ENCODE data around the gene C11orf54.

DNA sequence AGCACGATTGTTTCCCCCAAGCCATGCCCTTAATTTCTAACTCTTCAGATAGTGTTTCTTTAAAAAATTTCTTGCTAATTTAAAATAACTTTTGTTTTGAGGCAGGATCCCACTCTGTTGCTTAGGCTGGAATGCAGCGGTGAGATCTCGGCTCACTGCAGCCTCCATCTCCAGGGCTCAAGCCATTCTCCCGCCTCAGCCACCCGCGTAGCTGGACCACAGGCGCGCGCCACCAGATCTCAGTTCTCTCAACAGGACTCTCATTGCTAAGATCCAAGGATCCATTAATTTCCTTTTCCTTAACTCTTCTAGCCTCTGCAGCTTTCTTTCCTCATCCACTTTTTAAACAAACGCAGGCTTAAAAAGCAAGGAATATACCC is 42.3 kb downstream of the C11orf54 start:
- TF ChIP-seq, protein P1, sequence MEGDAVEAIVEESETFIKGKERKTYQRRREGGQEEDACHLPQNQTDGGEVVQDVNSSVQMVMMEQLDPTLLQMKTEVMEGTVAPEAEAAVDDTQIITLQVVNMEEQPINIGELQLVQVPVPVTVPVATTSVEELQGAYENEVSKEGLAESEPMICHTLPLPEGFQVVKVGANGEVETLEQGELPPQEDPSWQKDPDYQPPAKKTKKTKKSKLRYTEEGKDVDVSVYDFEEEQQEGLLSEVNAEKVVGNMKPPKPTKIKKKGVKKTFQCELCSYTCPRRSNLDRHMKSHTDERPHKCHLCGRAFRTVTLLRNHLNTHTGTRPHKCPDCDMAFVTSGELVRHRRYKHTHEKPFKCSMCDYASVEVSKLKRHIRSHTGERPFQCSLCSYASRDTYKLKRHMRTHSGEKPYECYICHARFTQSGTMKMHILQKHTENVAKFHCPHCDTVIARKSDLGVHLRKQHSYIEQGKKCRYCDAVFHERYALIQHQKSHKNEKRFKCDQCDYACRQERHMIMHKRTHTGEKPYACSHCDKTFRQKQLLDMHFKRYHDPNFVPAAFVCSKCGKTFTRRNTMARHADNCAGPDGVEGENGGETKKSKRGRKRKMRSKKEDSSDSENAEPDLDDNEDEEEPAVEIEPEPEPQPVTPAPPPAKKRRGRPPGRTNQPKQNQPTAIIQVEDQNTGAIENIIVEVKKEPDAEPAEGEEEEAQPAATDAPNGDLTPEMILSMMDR (IDR thresholded peaks at IDR 0.05; ENCODE audit: borderline replicate concordance, extremely low read depth, low read length, poor library complexity, severe bottlenecking) = no peak
- no peak for TF ChIP-seq EZH2 (IDR thresholded peaks at IDR 0.05; ENCODE audit: borderline replicate concordance, low read depth, low read length, severe bottlenecking)

Measured in DND-41 (cell line).